Keratinocyte (primary cell): Measurements from ENCODE around the gene AMER3.

Experiments used
- EZH2 ChIP-seq: IDR thresholded peaks from one replicate; pipeline ENCODE4 v1.6.1; 2012; ENCODE audit warnings: inconsistent platforms, mild to moderate bottlenecking, low read length, moderate library complexity
- TF ChIP-seq, protein P1 (sequence below), 3 experiments: IDR thresholded peaks in 1 of 3; conservative IDR thresholded peaks in 1 of 3; optimal IDR thresholded peaks in 1 of 3; 2 replicates in 2 of 3; 3 replicates in 1 of 3; pipeline versions ENCODE3 to v1.5.1; 2011; ENCODE audit warnings: low read length in 3 of 3, mild to moderate bottlenecking in 3 of 3, moderate library complexity in 2 of 3, control low read depth in 1 of 3, inconsistent platforms in 1 of 3; ENCODE audit not compliant: insufficient read depth in 2 of 3; ENCODE audit errors: extremely low read depth in 1 of 3

DNA sequence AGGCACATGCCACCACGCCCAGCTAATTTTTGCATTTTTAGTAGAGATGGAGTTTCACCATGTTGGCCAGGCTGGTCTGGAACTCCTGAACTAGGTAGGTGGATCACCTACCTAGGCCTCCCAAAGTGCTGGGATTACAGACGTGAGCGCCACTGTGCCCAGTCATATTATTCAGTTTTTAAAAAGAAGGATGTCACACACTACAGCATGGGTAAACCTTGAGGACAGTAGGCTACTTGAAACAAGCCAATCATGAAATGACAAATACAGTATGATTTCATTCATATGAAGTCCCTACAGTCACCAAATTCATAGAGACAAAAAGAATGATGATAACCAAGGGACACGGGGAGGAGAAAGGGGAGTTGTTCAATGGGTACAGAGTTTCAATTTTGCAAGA lies 50.3 kb downstream of the AMER3 start:
- TF ChIP-seq, protein P1, sequence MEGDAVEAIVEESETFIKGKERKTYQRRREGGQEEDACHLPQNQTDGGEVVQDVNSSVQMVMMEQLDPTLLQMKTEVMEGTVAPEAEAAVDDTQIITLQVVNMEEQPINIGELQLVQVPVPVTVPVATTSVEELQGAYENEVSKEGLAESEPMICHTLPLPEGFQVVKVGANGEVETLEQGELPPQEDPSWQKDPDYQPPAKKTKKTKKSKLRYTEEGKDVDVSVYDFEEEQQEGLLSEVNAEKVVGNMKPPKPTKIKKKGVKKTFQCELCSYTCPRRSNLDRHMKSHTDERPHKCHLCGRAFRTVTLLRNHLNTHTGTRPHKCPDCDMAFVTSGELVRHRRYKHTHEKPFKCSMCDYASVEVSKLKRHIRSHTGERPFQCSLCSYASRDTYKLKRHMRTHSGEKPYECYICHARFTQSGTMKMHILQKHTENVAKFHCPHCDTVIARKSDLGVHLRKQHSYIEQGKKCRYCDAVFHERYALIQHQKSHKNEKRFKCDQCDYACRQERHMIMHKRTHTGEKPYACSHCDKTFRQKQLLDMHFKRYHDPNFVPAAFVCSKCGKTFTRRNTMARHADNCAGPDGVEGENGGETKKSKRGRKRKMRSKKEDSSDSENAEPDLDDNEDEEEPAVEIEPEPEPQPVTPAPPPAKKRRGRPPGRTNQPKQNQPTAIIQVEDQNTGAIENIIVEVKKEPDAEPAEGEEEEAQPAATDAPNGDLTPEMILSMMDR (optimal IDR thresholded peaks at IDR 0.05 in 1 of 3, IDR thresholded peaks at IDR 0.05 in 1 of 3, conservative IDR thresholded peaks at IDR 0.05 in 1 of 3; ENCODE audit: extremely low read depth in 1 of 3, insufficient read depth in 2 of 3, low read length in 3 of 3): no peak
- no peak for TF ChIP-seq EZH2
